GM12878 (cell line): ENCODE results near the gene STXBP5. TPM values are rescaled to one million over a fixed set of nuclear protein-coding genes. Genes with fewer than 3 reads are reported as not detected.
A peak's percentile ranks its signal among the peaks of the same experiment; 100 is the strongest.

Source experiments
- ATAC-seq: fragments of 200-7000 bp; cut with Tn5 transposase; 3 replicates; pipeline ENCODE4 v1.9.1; 2020; ENCODE audit warnings: mild to moderate bottlenecking, moderate library complexity
- BruUV-seq: library from RNA; stranded (reverse); fragments of 400-500 nt; replicated peaks from 2 replicates; lab custom pipeline; 2021; lab: Mats Ljungman, UMichigan
- CTCF ChIA-PET: fragments of 300-600 bp; sonication (Branson Sonifier 250); formaldehyde crosslinking; extraction: SDS; loops from one replicate; lab custom pipeline; 2021; ENCODE audit warnings: inconsistent platforms; lab: Yijun Ruan, JAX
- POLR2A ChIA-PET: fragments of 350-600 bp; formaldehyde crosslinking; extraction: SDS; loops from one replicate; lab custom pipeline; 2021; ENCODE audit warnings: inconsistent platforms; lab: Charles Lee
- RAD21 ChIA-PET: fragments of 300-600 bp; sonication (Branson Sonifier 250); formaldehyde crosslinking; loops from one replicate; lab custom pipeline; 2023; ENCODE audit warnings: antibody characterized with exemption; ENCODE audit not compliant: unreplicated experiment; lab: Charles Lee
- SMC1A ChIA-PET: fragments of 300-600 bp; sonication (Branson Sonifier 250); formaldehyde crosslinking; loops from one replicate; lab custom pipeline; 2023; ENCODE audit not compliant: unreplicated experiment, uncharacterized antibody; lab: Charles Lee
- DNase-seq: peaks from one replicate; pipeline ENCODE4 v3.0.0-alpha.2; 2011; ENCODE audit warnings: low read depth, low spot score
- FAIRE-seq: peaks from 3 replicates; lab custom pipeline; 2011; peaks lifted over from hg19 to GRCh38; lab: Jason Lieb, UNC
- H2AFZ ChIP-seq: 2 replicates; pipeline ENCODE4 v1.6.0; 2011; ENCODE audit warnings: low read depth, low read length, control low read depth; ENCODE audit not compliant: control insufficient read depth
- H3K27ac ChIP-seq: 2 replicates; pipeline ENCODE4 v1.5.1; 2011; ENCODE audit warnings: control low read depth; ENCODE audit not compliant: control insufficient read depth, insufficient read depth
- H3K27me3 ChIP-seq, 2 experiments: replicated peaks in 1 of 2; 2 replicates each; pipeline versions ENCODE4 v1.6.0 to v1.6.1; 2011; ENCODE audit warnings: low read length in 1 of 2; ENCODE audit not compliant: control insufficient read depth in 2 of 2, insufficient read depth in 2 of 2
- H3K36me3 ChIP-seq, 2 experiments: 2 replicates each; pipeline ENCODE4 v1.5.1; 2011; ENCODE audit warnings: low read length in 1 of 2; ENCODE audit not compliant: control insufficient read depth in 2 of 2, insufficient read depth in 2 of 2
- H3K4me1 ChIP-seq: 2 replicates; pipeline ENCODE4 v1.6.1; 2011; ENCODE audit warnings: mild to moderate bottlenecking, low read length, moderate library complexity, mixed read lengths; ENCODE audit not compliant: control insufficient read depth, insufficient read depth
- H3K4me2 ChIP-seq: 2 replicates; pipeline ENCODE4 v1.6.0; 2011; ENCODE audit warnings: control low read depth; ENCODE audit not compliant: control insufficient read depth, insufficient read depth
- H3K4me3 ChIP-seq: fragments of 200-600 bp; sonication (generic); 2 replicates; pipeline ENCODE4 v1.5.1; 2016
- H3K79me2 ChIP-seq: 2 replicates; pipeline ENCODE4 v1.6.0; 2011; ENCODE audit warnings: low read length; ENCODE audit not compliant: control insufficient read depth, insufficient read depth
- H3K9ac ChIP-seq: 2 replicates; pipeline ENCODE4 v1.8.0; 2011; ENCODE audit warnings: low read length, control low read depth, mixed read lengths; ENCODE audit not compliant: control insufficient read depth, insufficient read depth
- H3K9me3 ChIP-seq: replicated peaks from 3 replicates; pipeline ENCODE4 v1.5.1; 2011; ENCODE audit warnings: mild to moderate bottlenecking, low read length; ENCODE audit not compliant: control insufficient read depth, insufficient read depth
- H4K20me1 ChIP-seq: 2 replicates; pipeline ENCODE4 v1.6.0; 2011; ENCODE audit not compliant: control insufficient read depth, insufficient read depth
- ATF7 ChIP-seq: fragments of 450-650 bp; IDR thresholded peaks from 2 replicates; pipeline ENCODE4 v1.6.1; 2016; ENCODE audit warnings: low read depth, mild to moderate bottlenecking
- GABPA ChIP-seq: IDR thresholded peaks from 2 replicates; pipeline ENCODE4 v1.6.1; 2014; ENCODE audit warnings: antibody characterized with exemption, low read depth, mild to moderate bottlenecking, inconsistent platforms
- HCFC1 ChIP-seq: fragments of 150-350 bp; IDR thresholded peaks from 2 replicates; pipeline ENCODE4 v1.6.1; 2014; ENCODE audit warnings: low read length
- HDAC2 ChIP-seq: fragments of 200-600 bp; sonication (generic); IDR thresholded peaks from 2 replicates; pipeline ENCODE4 v1.6.1; 2017
- JUNB ChIP-seq: IDR thresholded peaks from 2 replicates; pipeline ENCODE4 v1.6.1; 2016; ENCODE audit warnings: antibody characterized with exemption, mild to moderate bottlenecking
- KDM1A ChIP-seq: fragments of 200-600 bp; sonication (generic); IDR thresholded peaks from 2 replicates; pipeline ENCODE4 v1.6.1; 2016; ENCODE audit warnings: borderline replicate concordance
- NFXL1 ChIP-seq: fragments of 450-650 bp; IDR thresholded peaks from 2 replicates; pipeline ENCODE4 v1.6.1; 2017; ENCODE audit warnings: antibody characterized with exemption, mild to moderate bottlenecking, borderline replicate concordance
- PAX8 ChIP-seq: fragments of 450-650 bp; IDR thresholded peaks from 2 replicates; pipeline ENCODE4 v1.6.1; 2017; ENCODE audit warnings: mild to moderate bottlenecking, moderate library complexity
- RB1 ChIP-seq: fragments of 450-650 bp; formaldehyde crosslinking; IDR thresholded peaks from 2 replicates; pipeline ENCODE4 v1.6.1; 2017; ENCODE audit warnings: mild to moderate bottlenecking, borderline replicate concordance
- RELA ChIP-seq: fragments of 450-650 bp; IDR thresholded peaks from 2 replicates; pipeline ENCODE4 v1.8.0; 2014; ENCODE audit warnings: borderline replicate concordance; ENCODE audit not compliant: partially characterized antibody
- RFX5 ChIP-seq: IDR thresholded peaks from 2 replicates; pipeline ENCODE4 v1.6.1; 2011; ENCODE audit warnings: low read depth, low read length, improper control_type of control experiment
- SPI1 ChIP-seq: IDR thresholded peaks from 2 replicates; pipeline ENCODE4 v1.6.1; 2011; ENCODE audit warnings: low read depth, mild to moderate bottlenecking, low read length, moderate library complexity, borderline replicate concordance; ENCODE audit not compliant: insufficient read depth
- WGBS: methylation state at CpG from one replicate; pipeline ENCODE4 v1.1.6; 2016; ENCODE audit warnings: low lambda C conversion rate; ENCODE audit not compliant: insufficient replicate concordance, insufficient coverage; ENCODE audit errors: missing lambda C conversion rate; 5-methylcytosine and 5-hydroxymethylcytosine counted together
- in situ Hi-C: fragments of 300-500 bp; cut with MboI; formaldehyde crosslinking; loops from 9 replicates; pipeline ENCODE4 v1.14.3; 2018; ENCODE audit warnings: mixed read lengths
- intact Hi-C: fragments of 100-400 bp; cut with micrococcal nuclease; formaldehyde crosslinking; loops from one replicate; pipeline ENCODE4 v1.14.2; 2022; ENCODE audit not compliant: unreplicated experiment
- polyA plus RNA-seq, 11 experiments: library from polyadenylated mRNA; depleted of rRNA in 4 of 11; unstranded in 6 of 11; stranded (reverse) in 5 of 11; fragments of >200 nt; fragmentation: Nextera tagmentation in 4 of 11; fragmentation: Illumina TruSeq in 1 of 11; extraction: Ambion mirVana in 4 of 11; extraction: Trizol in 1 of 11; gene quantifications; 1 replicate in 1 of 11; 2 replicates in 10 of 11; pipeline versions ENCODE4 v1.2.1 to v1.2.3, GENCODE V29; 2011 to 2016; ENCODE audit warnings: inconsistent platforms in 2 of 11, missing spikeins in 2 of 11, low read depth in 1 of 11
- total RNA-seq, 4 experiments: library from RNA; depleted of rRNA in 3 of 4; stranded (reverse); fragments of >200 nt in 3 of 4; fragmentation: Illumina TruSeq in 1 of 4; extraction: Trizol in 1 of 4; gene quantifications; 2 replicates each; pipeline versions ENCODE4 v1.2.1 to v1.2.3, GENCODE V29; 2013 to 2021
- TF ChIP-seq, protein P1 (sequence below): fragments of 150-350 bp; IDR thresholded peaks from 2 replicates; pipeline ENCODE4 v1.6.1; 2016; ENCODE audit warnings: low read depth, low read length
- TF ChIP-seq, protein P2 (sequence below): IDR thresholded peaks from 2 replicates; pipeline ENCODE4 v1.6.1; 2011; ENCODE audit warnings: borderline replicate concordance, low read depth, mild to moderate bottlenecking, moderate library complexity, mixed read lengths, low read length; ENCODE audit not compliant: insufficient read depth; ENCODE audit errors: extremely low read length
- TF ChIP-seq, protein P3 (sequence below): fragments of 450-650 bp; IDR thresholded peaks from 2 replicates; pipeline ENCODE4 v1.6.1; 2018; ENCODE audit warnings: mild to moderate bottlenecking, low read depth, moderate library complexity; ENCODE audit not compliant: partially characterized antibody

Gene STXBP5
- total and polyA plus RNA-seq, 10 of the 15 experiments (the other 5 are each of a cell fraction or from before 2014, with no cell fraction given), result 1.4 to 13.2 (median 8.4) TPM

DNA sequence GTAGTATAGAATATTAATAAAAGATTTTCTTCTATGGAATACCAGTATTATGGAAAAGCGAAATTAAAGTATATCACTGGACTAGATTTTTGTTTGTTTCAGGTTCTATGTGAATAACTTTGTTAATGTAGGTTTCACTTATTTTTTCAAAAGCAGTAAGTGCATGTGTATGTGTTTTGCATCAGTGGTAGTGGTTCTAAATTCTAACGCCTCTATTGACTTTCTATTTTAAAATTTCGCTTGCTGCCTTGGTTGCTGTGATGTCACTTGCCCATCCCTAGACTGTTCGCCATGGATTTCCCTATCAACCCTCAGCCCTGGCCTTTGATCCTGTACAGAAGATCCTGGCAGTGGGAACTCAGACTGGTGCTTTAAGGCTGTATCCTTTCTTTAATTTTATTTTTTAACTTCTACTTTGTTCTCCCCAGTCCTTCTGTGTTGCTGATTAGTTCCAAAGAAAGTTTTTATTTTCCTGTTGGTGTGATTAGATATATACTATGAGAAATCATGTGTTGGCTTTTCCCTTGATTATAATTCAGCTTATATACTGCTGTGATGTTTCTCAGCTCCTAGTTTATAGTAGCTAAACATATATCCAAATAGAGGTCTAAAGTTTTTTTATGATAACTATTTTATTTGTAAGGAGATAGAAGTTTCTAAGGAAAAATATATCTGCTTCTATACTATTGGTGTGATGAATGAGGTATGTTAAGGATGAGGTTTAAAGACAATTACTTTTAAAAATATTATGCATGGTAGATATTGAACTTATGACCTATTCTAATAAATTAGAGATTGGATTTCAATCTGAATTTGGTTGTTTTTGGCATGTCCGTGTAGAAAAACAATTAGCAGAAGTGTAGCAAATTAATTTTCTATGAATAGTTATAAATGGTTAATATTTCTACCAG lies 1.7 kb downstream of the STXBP5 start (continued):
- TF ChIP-seq, protein P1, sequence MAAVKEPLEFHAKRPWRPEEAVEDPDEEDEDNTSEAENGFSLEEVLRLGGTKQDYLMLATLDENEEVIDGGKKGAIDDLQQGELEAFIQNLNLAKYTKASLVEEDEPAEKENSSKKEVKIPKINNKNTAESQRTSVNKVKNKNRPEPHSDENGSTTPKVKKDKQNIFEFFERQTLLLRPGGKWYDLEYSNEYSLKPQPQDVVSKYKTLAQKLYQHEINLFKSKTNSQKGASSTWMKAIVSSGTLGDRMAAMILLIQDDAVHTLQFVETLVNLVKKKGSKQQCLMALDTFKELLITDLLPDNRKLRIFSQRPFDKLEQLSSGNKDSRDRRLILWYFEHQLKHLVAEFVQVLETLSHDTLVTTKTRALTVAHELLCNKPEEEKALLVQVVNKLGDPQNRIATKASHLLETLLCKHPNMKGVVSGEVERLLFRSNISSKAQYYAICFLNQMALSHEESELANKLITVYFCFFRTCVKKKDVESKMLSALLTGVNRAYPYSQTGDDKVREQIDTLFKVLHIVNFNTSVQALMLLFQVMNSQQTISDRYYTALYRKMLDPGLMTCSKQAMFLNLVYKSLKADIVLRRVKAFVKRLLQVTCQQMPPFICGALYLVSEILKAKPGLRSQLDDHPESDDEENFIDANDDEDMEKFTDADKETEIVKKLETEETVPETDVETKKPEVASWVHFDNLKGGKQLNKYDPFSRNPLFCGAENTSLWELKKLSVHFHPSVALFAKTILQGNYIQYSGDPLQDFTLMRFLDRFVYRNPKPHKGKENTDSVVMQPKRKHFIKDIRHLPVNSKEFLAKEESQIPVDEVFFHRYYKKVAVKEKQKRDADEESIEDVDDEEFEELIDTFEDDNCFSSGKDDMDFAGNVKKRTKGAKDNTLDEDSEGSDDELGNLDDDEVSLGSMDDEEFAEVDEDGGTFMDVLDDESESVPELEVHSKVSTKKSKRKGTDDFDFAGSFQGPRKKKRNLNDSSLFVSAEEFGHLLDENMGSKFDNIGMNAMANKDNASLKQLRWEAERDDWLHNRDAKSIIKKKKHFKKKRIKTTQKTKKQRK, result no peak

DNA sequence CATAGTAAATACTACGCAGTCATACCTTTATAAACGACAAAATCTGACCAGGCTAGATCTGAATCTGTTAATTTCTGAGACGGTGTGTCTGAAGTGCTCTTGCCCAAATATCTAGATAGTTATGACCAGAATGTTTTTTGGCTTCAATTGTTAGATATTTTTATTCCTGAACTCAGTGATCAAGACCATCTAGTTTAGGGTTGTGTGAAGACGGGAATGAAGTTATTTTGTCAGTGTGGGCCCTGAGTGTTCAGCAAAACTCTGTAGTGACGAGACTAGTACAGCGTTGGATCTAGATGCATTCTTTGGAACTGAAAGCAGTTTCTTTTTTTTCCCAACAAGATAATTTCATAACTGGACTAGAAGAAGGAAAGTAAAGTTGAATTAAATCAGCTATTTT lies 3.1 kb downstream of the STXBP5 start:
- FAIRE-seq, result no peak
- Histone ChIP-seq H3K4me2 (peak overlapping the region; percentile 26; the same call in 1 of the 2 replicates), H3K27ac (no peak overlapping the region), H3K36me3 (no peaks in the 10 kb centered on the region), H3K79me2 (peaks cover 25% of the 10 kb centered on the region), H3K9ac (no peak overlapping the region), H4K20me1 (no peaks in the 10 kb centered on the region), H3K27me3 (no peaks in the 10 kb centered on the region), H3K4me1 (no peaks in the 10 kb centered on the region), H3K9me3 (no peaks in the 10 kb centered on the region), H3K4me3 (no peak overlapping the region), H2AFZ (no peak overlapping the region)
- no TSS peak for BruUV-seq
- in situ Hi-C loops, result no loop called here
- 97% methylated on average over 6 of the region's 6 CpGs for WGBS
- intact Hi-C loops, result loop anchor here (10.0 kb wide), 1 partner anchor 177 kb away; no protein-coding TSS in a partner anchor
- ChIA-PET SMC1A (no interaction called here), CTCF (interaction anchor here (0.7 kb wide), 1 partner anchor 36 kb away, joined by 3 read pairs; no protein-coding TSS in a partner anchor), RAD21 (no interaction called here), POLR2A (no interaction called here)
- DNase-seq, result no peak
- no peak for ATAC-seq
- no peak for TF ChIP-seq SPI1
- TF ChIP-seq PAX8, result no peak
- TF ChIP-seq NFXL1, result no peak
- no peak for TF ChIP-seq RB1
- no peak for TF ChIP-seq ATF7
- TF ChIP-seq HCFC1, result no peak
- TF ChIP-seq, protein P2, sequence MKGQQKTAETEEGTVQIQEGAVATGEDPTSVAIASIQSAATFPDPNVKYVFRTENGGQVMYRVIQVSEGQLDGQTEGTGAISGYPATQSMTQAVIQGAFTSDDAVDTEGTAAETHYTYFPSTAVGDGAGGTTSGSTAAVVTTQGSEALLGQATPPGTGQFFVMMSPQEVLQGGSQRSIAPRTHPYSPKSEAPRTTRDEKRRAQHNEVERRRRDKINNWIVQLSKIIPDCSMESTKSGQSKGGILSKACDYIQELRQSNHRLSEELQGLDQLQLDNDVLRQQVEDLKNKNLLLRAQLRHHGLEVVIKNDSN, result no peak
- no peak for TF ChIP-seq GABPA
- TF ChIP-seq RELA, result no peak
- no peak for TF ChIP-seq JUNB
- TF ChIP-seq HDAC2, result no peak
- no peak for TF ChIP-seq RFX5
- no peak for TF ChIP-seq KDM1A
- TF ChIP-seq, protein P3, sequence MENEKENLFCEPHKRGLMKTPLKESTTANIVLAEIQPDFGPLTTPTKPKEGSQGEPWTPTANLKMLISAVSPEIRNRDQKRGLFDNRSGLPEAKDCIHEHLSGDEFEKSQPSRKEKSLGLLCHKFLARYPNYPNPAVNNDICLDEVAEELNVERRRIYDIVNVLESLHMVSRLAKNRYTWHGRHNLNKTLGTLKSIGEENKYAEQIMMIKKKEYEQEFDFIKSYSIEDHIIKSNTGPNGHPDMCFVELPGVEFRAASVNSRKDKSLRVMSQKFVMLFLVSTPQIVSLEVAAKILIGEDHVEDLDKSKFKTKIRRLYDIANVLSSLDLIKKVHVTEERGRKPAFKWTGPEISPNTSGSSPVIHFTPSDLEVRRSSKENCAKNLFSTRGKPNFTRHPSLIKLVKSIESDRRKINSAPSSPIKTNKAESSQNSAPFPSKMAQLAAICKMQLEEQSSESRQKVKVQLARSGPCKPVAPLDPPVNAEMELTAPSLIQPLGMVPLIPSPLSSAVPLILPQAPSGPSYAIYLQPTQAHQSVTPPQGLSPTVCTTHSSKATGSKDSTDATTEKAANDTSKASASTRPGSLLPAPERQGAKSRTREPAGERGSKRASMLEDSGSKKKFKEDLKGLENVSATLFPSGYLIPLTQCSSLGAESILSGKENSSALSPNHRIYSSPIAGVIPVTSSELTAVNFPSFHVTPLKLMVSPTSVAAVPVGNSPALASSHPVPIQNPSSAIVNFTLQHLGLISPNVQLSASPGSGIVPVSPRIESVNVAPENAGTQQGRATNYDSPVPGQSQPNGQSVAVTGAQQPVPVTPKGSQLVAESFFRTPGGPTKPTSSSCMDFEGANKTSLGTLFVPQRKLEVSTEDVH, result no peak
